WTC11 (cell line): ENCODE results near the gene MKLN1. TPM values are rescaled to one million over a fixed set of nuclear protein-coding genes. Genes with fewer than 3 reads are reported as not detected.

Experiments
- ATAC-seq: fragments of 200-7000 bp; cut with Tn5 transposase; 2 replicates; pipeline ENCODE4 v1.10.0; 2021; ENCODE audit warnings: mild to moderate bottlenecking, moderate library complexity
- CTCF ChIA-PET: fragments of 300-600 bp; sonication (Branson Sonifier 250); formaldehyde crosslinking; loops from one replicate; lab custom pipeline; 2021; ENCODE audit warnings: antibody characterized with exemption; lab: Charles Lee
- POLR2A ChIA-PET: fragments of 350-600 bp; sonication (Branson Sonifier 250); formaldehyde crosslinking; loops from one replicate; lab custom pipeline; 2021; ENCODE audit warnings: antibody characterized with exemption; lab: Charles Lee
- DNase-seq: peaks from one replicate; pipeline ENCODE4 v3.0.0; 2021; ENCODE audit warnings: low spot score
- H3K27ac Mint-ChIP-seq: 2 replicates; pipeline ENCODE4 v1.8.0; 2021; ENCODE audit warnings: mixed read lengths
- H3K27me3 Mint-ChIP-seq: 2 replicates; pipeline ENCODE4 v1.8.0; 2021; ENCODE audit warnings: low read depth, mild to moderate bottlenecking, moderate library complexity, mixed read lengths
- H3K36me3 Mint-ChIP-seq: 2 replicates; pipeline ENCODE4 v1.8.0; 2021; ENCODE audit warnings: mixed read lengths
- H3K4me1 Mint-ChIP-seq: 2 replicates; pipeline ENCODE4 v1.8.0; 2022; ENCODE audit warnings: mixed read lengths
- H3K4me3 Mint-ChIP-seq: 2 replicates; pipeline ENCODE4 v1.8.0; 2021; ENCODE audit warnings: mild to moderate bottlenecking, moderate library complexity, mixed read lengths
- H3K9me3 Mint-ChIP-seq: 2 replicates; pipeline ENCODE4 v1.8.0; 2021; ENCODE audit warnings: mixed read lengths
- CDX4 ChIP-seq: fragments of 250-450 bp; sonication (Bioruptor Pico); IDR thresholded peaks from 2 replicates; pipeline ENCODE4 v1.9.0; 2021; ENCODE audit warnings: moderate library complexity, mild to moderate bottlenecking, inconsistent platforms, borderline replicate concordance
- CREM ChIP-seq: sonication (generic); formaldehyde crosslinking; IDR thresholded peaks from 2 replicates; pipeline ENCODE4 v1.8.1; 2022; ENCODE audit warnings: mild to moderate bottlenecking, missing genetic modification reagents, moderate library complexity
- E2F4 ChIP-seq: sonication (generic); formaldehyde crosslinking; IDR thresholded peaks from 2 replicates; pipeline ENCODE4 v1.8.1; 2022; ENCODE audit warnings: low read depth, mild to moderate bottlenecking, moderate library complexity, missing genetic modification reagents, borderline replicate concordance
- HMGXB4 ChIP-seq: sonication (generic); formaldehyde crosslinking; IDR thresholded peaks from 2 replicates; pipeline ENCODE4 v1.8.1; 2023; ENCODE audit warnings: mild to moderate bottlenecking, moderate library complexity, missing genetic modification reagents
- IRF2 ChIP-seq: sonication (generic); formaldehyde crosslinking; IDR thresholded peaks from 2 replicates; pipeline ENCODE4 v1.8.0; 2022; ENCODE audit warnings: low read depth, missing genetic modification reagents, borderline replicate concordance
- NR2C2 ChIP-seq: sonication (generic); formaldehyde crosslinking; IDR thresholded peaks from 2 replicates; pipeline ENCODE4 v1.8.0; 2022; ENCODE audit warnings: mild to moderate bottlenecking, missing genetic modification reagents
- SMAD3 ChIP-seq: sonication (generic); formaldehyde crosslinking; IDR thresholded peaks from 2 replicates; pipeline ENCODE4 v1.8.0; 2022; ENCODE audit warnings: missing genetic modification reagents, mild to moderate bottlenecking, borderline replicate concordance
- USF1 ChIP-seq: sonication (generic); formaldehyde crosslinking; IDR thresholded peaks from 2 replicates; pipeline ENCODE4 v1.8.0; 2022; ENCODE audit warnings: mild to moderate bottlenecking, missing genetic modification reagents
- ZBTB21 ChIP-seq: sonication (generic); formaldehyde crosslinking; IDR thresholded peaks from 2 replicates; pipeline ENCODE4 v1.8.1; 2023; ENCODE audit warnings: mild to moderate bottlenecking, missing genetic modification reagents, borderline replicate concordance
- ZNF416 ChIP-seq: fragments of 250-450 bp; sonication (Bioruptor Pico); IDR thresholded peaks from 2 replicates; pipeline ENCODE4 v1.9.0; 2021; ENCODE audit warnings: mild to moderate bottlenecking, inconsistent platforms
- ZNF423 ChIP-seq: fragments of 250-450 bp; sonication (Bioruptor Pico); IDR thresholded peaks from 2 replicates; pipeline ENCODE4 v2.1.2; 2022; ENCODE audit warnings: mild to moderate bottlenecking, moderate library complexity
- ZNF512 ChIP-seq: sonication (generic); formaldehyde crosslinking; IDR thresholded peaks from 2 replicates; pipeline ENCODE4 v1.8.1; 2022; ENCODE audit warnings: missing genetic modification reagents, borderline replicate concordance
- ZSCAN18 ChIP-seq: fragments of 250-450 bp; sonication (Bioruptor Pico); IDR thresholded peaks from 2 replicates; pipeline ENCODE4 v2.1.2; 2022; ENCODE audit warnings: mild to moderate bottlenecking, moderate library complexity
- total RNA-seq: library from RNA; stranded (reverse); gene quantifications from 3 replicates; pipeline ENCODE4 v1.2.3, GENCODE V29; 2021
- TF ChIP-seq, protein P1 (sequence below): fragments of 250-450 bp; sonication (Bioruptor Pico); IDR thresholded peaks from 2 replicates; pipeline ENCODE4 v1.9.0; 2021; ENCODE audit warnings: mild to moderate bottlenecking
- TF ChIP-seq, protein P2 (sequence below): sonication (generic); formaldehyde crosslinking; IDR thresholded peaks from 2 replicates; pipeline ENCODE4 v1.8.0; 2023; ENCODE audit warnings: mild to moderate bottlenecking, missing genetic modification reagents
- TF ChIP-seq, protein P3 (sequence below): sonication (generic); formaldehyde crosslinking; IDR thresholded peaks from 2 replicates; pipeline ENCODE4 v1.8.1; 2022; ENCODE audit warnings: low read depth, missing genetic modification reagents, borderline replicate concordance

The MKLN1 gene
- total RNA-seq, 1 experiment from 2014 or later: 37.6 TPM

GRCh38 chr7:131299074-131299473 lies 28.6 kb upstream of the MKLN1 start (continued):
- TF ChIP-seq, protein P1, sequence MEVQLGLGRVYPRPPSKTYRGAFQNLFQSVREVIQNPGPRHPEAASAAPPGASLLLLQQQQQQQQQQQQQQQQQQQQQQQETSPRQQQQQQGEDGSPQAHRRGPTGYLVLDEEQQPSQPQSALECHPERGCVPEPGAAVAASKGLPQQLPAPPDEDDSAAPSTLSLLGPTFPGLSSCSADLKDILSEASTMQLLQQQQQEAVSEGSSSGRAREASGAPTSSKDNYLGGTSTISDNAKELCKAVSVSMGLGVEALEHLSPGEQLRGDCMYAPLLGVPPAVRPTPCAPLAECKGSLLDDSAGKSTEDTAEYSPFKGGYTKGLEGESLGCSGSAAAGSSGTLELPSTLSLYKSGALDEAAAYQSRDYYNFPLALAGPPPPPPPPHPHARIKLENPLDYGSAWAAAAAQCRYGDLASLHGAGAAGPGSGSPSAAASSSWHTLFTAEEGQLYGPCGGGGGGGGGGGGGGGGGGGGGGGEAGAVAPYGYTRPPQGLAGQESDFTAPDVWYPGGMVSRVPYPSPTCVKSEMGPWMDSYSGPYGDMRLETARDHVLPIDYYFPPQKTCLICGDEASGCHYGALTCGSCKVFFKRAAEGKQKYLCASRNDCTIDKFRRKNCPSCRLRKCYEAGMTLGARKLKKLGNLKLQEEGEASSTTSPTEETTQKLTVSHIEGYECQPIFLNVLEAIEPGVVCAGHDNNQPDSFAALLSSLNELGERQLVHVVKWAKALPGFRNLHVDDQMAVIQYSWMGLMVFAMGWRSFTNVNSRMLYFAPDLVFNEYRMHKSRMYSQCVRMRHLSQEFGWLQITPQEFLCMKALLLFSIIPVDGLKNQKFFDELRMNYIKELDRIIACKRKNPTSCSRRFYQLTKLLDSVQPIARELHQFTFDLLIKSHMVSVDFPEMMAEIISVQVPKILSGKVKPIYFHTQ (CRISPR knock-in tag): no peak
- TF ChIP-seq CDX4 (CRISPR knock-in tag): no peak
- TF ChIP-seq ZNF512 (CRISPR knock-in tag): no peak
- no peak for TF ChIP-seq IRF2 (CRISPR knock-in tag)
- no peak for TF ChIP-seq NR2C2 (CRISPR knock-in tag)
- TF ChIP-seq ZNF416: no peak
- TF ChIP-seq USF1 (CRISPR knock-in tag): no peak
- no peak for TF ChIP-seq SMAD3 (CRISPR knock-in tag)
- TF ChIP-seq, protein P2, sequence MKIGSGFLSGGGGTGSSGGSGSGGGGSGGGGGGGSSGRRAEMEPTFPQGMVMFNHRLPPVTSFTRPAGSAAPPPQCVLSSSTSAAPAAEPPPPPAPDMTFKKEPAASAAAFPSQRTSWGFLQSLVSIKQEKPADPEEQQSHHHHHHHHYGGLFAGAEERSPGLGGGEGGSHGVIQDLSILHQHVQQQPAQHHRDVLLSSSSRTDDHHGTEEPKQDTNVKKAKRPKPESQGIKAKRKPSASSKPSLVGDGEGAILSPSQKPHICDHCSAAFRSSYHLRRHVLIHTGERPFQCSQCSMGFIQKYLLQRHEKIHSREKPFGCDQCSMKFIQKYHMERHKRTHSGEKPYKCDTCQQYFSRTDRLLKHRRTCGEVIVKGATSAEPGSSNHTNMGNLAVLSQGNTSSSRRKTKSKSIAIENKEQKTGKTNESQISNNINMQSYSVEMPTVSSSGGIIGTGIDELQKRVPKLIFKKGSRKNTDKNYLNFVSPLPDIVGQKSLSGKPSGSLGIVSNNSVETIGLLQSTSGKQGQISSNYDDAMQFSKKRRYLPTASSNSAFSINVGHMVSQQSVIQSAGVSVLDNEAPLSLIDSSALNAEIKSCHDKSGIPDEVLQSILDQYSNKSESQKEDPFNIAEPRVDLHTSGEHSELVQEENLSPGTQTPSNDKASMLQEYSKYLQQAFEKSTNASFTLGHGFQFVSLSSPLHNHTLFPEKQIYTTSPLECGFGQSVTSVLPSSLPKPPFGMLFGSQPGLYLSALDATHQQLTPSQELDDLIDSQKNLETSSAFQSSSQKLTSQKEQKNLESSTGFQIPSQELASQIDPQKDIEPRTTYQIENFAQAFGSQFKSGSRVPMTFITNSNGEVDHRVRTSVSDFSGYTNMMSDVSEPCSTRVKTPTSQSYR (CRISPR knock-in tag): no peak

DNA sequence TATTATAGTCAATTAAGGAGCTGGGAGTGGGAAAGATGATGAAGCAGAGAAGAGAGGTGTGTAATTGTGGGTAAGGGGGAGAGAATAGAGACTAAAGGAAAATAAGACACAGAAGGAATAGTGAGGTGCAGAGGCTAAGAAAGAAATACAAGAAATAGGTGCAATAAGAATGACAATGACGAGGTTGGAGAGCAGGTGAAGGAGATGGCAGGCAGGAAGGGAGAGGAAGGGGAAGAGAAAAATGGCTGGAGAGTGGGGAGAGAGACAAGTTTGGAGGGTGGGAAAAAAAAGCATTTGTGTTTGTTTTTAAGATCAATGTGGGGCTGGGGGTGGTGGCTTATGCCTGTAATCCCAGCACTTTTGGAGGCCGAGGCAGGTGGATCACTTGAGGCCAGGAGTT lies 27.6 kb upstream of the MKLN1 start:
- H3K4me1 Mint-ChIP-seq: peaks cover 36% of the 10 kb centered on the region
- H3K27me3 Mint-ChIP-seq: no peaks in the 10 kb centered on the region
- H3K9me3 Mint-ChIP-seq: no peaks in the 10 kb centered on the region
- POLR2A ChIA-PET: no interaction called here
- CTCF ChIA-PET: interaction anchor here (4.5 kb wide), 1 partner anchor 403 kb away, joined by 31 read pairs; no protein-coding TSS in a partner anchor
- no peak for DNase-seq
- no peak for ATAC-seq
- H3K4me3 Mint-ChIP-seq: no peak overlapping the region
- H3K27ac Mint-ChIP-seq: peak overlapping the region; percentile 20
- H3K36me3 Mint-ChIP-seq: no peaks in the 10 kb centered on the region
- TF ChIP-seq ZNF423 (CRISPR knock-in tag) (no peak), CREM (CRISPR knock-in tag) (no peak), E2F4 (no peak), ZSCAN18 (CRISPR knock-in tag) (no peak), ZBTB21 (no peak), HMGXB4 (no peak)
- TF ChIP-seq, protein P1 (CRISPR knock-in tag): no peak
- TF ChIP-seq, protein P3, sequence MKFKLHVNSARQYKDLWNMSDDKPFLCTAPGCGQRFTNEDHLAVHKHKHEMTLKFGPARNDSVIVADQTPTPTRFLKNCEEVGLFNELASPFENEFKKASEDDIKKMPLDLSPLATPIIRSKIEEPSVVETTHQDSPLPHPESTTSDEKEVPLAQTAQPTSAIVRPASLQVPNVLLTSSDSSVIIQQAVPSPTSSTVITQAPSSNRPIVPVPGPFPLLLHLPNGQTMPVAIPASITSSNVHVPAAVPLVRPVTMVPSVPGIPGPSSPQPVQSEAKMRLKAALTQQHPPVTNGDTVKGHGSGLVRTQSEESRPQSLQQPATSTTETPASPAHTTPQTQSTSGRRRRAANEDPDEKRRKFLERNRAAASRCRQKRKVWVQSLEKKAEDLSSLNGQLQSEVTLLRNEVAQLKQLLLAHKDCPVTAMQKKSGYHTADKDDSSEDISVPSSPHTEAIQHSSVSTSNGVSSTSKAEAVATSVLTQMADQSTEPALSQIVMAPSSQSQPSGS (CRISPR knock-in tag): no peak
